KMS-11 (cell line): ENCODE measurements around the gene FCN2.

Experiments
- H2AFZ ChIP-seq: fragments of 200-600 bp; sonication (generic); 2 replicates; pipeline ENCODE4 v1.6.1; 2016; ENCODE audit warnings: antibody characterized with exemption, mixed run types, low read depth
- H3K27ac ChIP-seq: fragments of 200-600 bp; sonication (generic); 2 replicates; pipeline ENCODE4 v1.6.1; 2016; ENCODE audit warnings: mild to moderate bottlenecking, mixed run types
- H3K27me3 ChIP-seq: fragments of 200-600 bp; sonication (generic); 2 replicates; pipeline ENCODE4 v1.6.1; 2017; ENCODE audit warnings: mild to moderate bottlenecking, low read depth, mixed run types, moderate library complexity; ENCODE audit not compliant: insufficient read depth
- H3K36me3 ChIP-seq: fragments of 200-600 bp; sonication (generic); 2 replicates; pipeline ENCODE4 v1.6.1; 2017; ENCODE audit warnings: mild to moderate bottlenecking, mixed run types; ENCODE audit not compliant: insufficient read depth
- H3K4me1 ChIP-seq: fragments of 200-600 bp; sonication (generic); 2 replicates; pipeline ENCODE4 v1.6.1; 2016; ENCODE audit warnings: mild to moderate bottlenecking, low read depth, mixed run types; ENCODE audit not compliant: poor library complexity, severe bottlenecking
- H3K4me2 ChIP-seq: fragments of 200-600 bp; sonication (generic); 2 replicates; pipeline ENCODE4 v1.7.0; 2016; ENCODE audit warnings: mild to moderate bottlenecking, mixed run types
- H3K4me3 ChIP-seq: fragments of 200-600 bp; sonication (generic); IDR thresholded peaks from 2 replicates; pipeline ENCODE4 v1.6.1; 2017; ENCODE audit warnings: low read depth, low read length, mixed read lengths; ENCODE audit not compliant: insufficient read depth
- H3K79me2 ChIP-seq: fragments of 200-600 bp; sonication (generic); 2 replicates; pipeline ENCODE4 v1.6.1; 2016; ENCODE audit warnings: low read depth, mixed run types; ENCODE audit not compliant: insufficient read depth
- H3K9ac ChIP-seq: fragments of 200-600 bp; sonication (generic); 2 replicates; pipeline ENCODE4 v1.6.1; 2016; ENCODE audit warnings: mild to moderate bottlenecking, mixed run types
- H4K20me1 ChIP-seq: fragments of 200-600 bp; sonication (generic); 2 replicates; pipeline ENCODE4 v1.6.1; 2016; ENCODE audit warnings: mild to moderate bottlenecking, mixed run types; ENCODE audit not compliant: insufficient read depth
- CTCF ChIP-seq: fragments of 200-600 bp; sonication (generic); conservative IDR thresholded peaks from 2 replicates; pipeline ENCODE4 v1.6.1; 2017; ENCODE audit warnings: low read depth, mild to moderate bottlenecking, antibody characterized with exemption, low read length, moderate library complexity, mixed read lengths

Gene FCN2

GRCh38 chr9:134923466-134923865 is 42.9 kb downstream of the FCN2 start:
- Histone ChIP-seq H3K36me3 (no peaks in the 10 kb centered on the region), H2AFZ (no peak overlapping the region), H3K4me1 (no peaks in the 10 kb centered on the region), H3K4me3 (no peak overlapping the region), H3K9ac (no peak overlapping the region), H3K27me3 (peaks cover 19% of the 10 kb centered on the region; the same call in 1 of the 2 replicates), H3K27ac (no peak overlapping the region), H3K4me2 (no peak overlapping the region), H4K20me1 (no peaks in the 10 kb centered on the region), H3K79me2 (no peaks in the 10 kb centered on the region)
- TF ChIP-seq CTCF, result no peak

GRCh38 chr9:134925011-134925511 is 44.5 kb downstream of the FCN2 start:
- Histone ChIP-seq H3K4me3 (no peak overlapping the region), H3K27me3 (peaks cover 23% of the 10 kb centered on the region; the same call in 1 of the 2 replicates), H3K4me2 (no peak overlapping the region), H4K20me1 (no peaks in the 10 kb centered on the region), H3K36me3 (no peaks in the 10 kb centered on the region), H3K79me2 (no peaks in the 10 kb centered on the region), H3K27ac (no peak overlapping the region), H2AFZ (no peak overlapping the region), H3K4me1 (no peaks in the 10 kb centered on the region), H3K9ac (no peak overlapping the region)
- TF ChIP-seq CTCF, result no peak

- peaks cover 36% of the 10 kb centered on the region; the same call in 1 of the 2 replicates for H3K27me3 ChIP-seq
- H2AFZ ChIP-seq, result no peak overlapping the region
- no peak overlapping the region for H3K9ac ChIP-seq
- no peaks in the 10 kb centered on the region for H4K20me1 ChIP-seq
- no peaks in the 10 kb centered on the region for H3K36me3 ChIP-seq
- H3K27ac ChIP-seq, result no peak overlapping the region
- no peak overlapping the region for H3K4me3 ChIP-seq
- H3K4me1 ChIP-seq, result no peaks in the 10 kb centered on the region
- no peak for TF ChIP-seq CTCF
- H3K79me2 ChIP-seq, result no peaks in the 10 kb centered on the region
- H3K4me2 ChIP-seq, result no peak overlapping the region
These were observed 48.0 kb downstream of the FCN2 start for GRCh38 chr9:134928436-134929192.

GRCh38 chr9:134929193-134930158 is 48.9 kb downstream of the FCN2 start:
- H4K20me1 ChIP-seq, result no peaks in the 10 kb centered on the region
- no peak overlapping the region for H2AFZ ChIP-seq
- no peaks in the 10 kb centered on the region for H3K79me2 ChIP-seq
- H3K27ac ChIP-seq, result no peak overlapping the region
- H3K4me1 ChIP-seq, result no peaks in the 10 kb centered on the region
- no peaks in the 10 kb centered on the region for H3K36me3 ChIP-seq
- no peak overlapping the region for H3K4me2 ChIP-seq
- peaks cover 43% of the 10 kb centered on the region; the same call in 1 of the 2 replicates for H3K27me3 ChIP-seq
- H3K9ac ChIP-seq, result no peak overlapping the region
- TF ChIP-seq CTCF, result no peak
- no peak overlapping the region for H3K4me3 ChIP-seq
